HepG2 (cell line): ENCODE data around the gene CTNNBIP1. TPM values are rescaled to one million over a fixed set of nuclear protein-coding genes. Genes with fewer than 3 reads are reported as not detected.
A peak's percentile ranks its signal among the peaks of the same experiment; 100 is the strongest.

ENCODE experiments used
- ATAC-seq: fragments of 200-7000 bp; cut with Tn5 transposase; 3 replicates; pipeline ENCODE4 v1.9.1; 2020; ENCODE audit warnings: mild to moderate bottlenecking, moderate library complexity
- BruUV-seq: library from RNA; stranded (reverse); fragments of 400-500 nt; replicated peaks from 2 replicates; lab custom pipeline; 2021; lab: Mats Ljungman, UMichigan
- CTCF ChIA-PET: fragments of 300-600 bp; formaldehyde crosslinking; extraction: SDS; loops from one replicate; lab custom pipeline; 2021; ENCODE audit warnings: low total read pairs, inconsistent platforms, low intra/inter-chr PET ratio; lab: Yijun Ruan, JAX
- POLR2A ChIA-PET: fragments of 350-600 bp; sonication (Branson Sonifier 250); formaldehyde crosslinking; loops from one replicate; lab custom pipeline; 2020; ENCODE audit warnings: antibody characterized with exemption, inconsistent platforms; lab: Yijun Ruan, JAX
- DNase-seq: peaks from one replicate; pipeline ENCODE4 v3.0.0-alpha.2; 2015; ENCODE audit warnings: low spot score
- FAIRE-seq: peaks from 3 replicates; lab custom pipeline; 2011; peaks lifted over from hg19 to GRCh38; lab: Jason Lieb, UNC
- H2AFZ ChIP-seq: one replicate; pipeline ENCODE4 v1.6.1; 2011; ENCODE audit warnings: low read length, inconsistent platforms
- H3K27ac ChIP-seq: fragments of 300-600 bp; 3 replicates; pipeline ENCODE4 v1.8.0; 2011; ENCODE audit warnings: mixed run types, mild to moderate bottlenecking, mixed read lengths, low read length, inconsistent platforms; ENCODE audit not compliant: insufficient read depth; ENCODE audit errors: extremely low read length
- H3K27me3 ChIP-seq, 2 experiments: fragments of 200-600 bp in 1 of 2; 2 replicates in 1 of 2; 3 replicates in 1 of 2; pipeline versions ENCODE4 v1.6.0 to v1.8.0; 2011; ENCODE audit warnings: low read length in 2 of 2, mild to moderate bottlenecking in 2 of 2, moderate library complexity in 2 of 2, inconsistent platforms in 1 of 2; ENCODE audit not compliant: insufficient read depth in 2 of 2, control insufficient read depth in 1 of 2
- H3K36me3 ChIP-seq, 2 experiments: fragments of 200-600 bp in 1 of 2; replicated peaks in 1 of 2; 2 replicates in 1 of 2; 3 replicates in 1 of 2; pipeline versions ENCODE4 v1.5.1 to v1.8.0; 2011; ENCODE audit warnings: low read length in 2 of 2, inconsistent platforms in 1 of 2; ENCODE audit not compliant: insufficient read depth in 2 of 2, control insufficient read depth in 1 of 2
- H3K4me1 ChIP-seq: 2 replicates; pipeline ENCODE4 v1.5.1; 2012; ENCODE audit warnings: low read length, inconsistent platforms; ENCODE audit not compliant: insufficient read depth
- H3K4me2 ChIP-seq: 2 replicates; pipeline ENCODE4 v1.6.0; 2011; ENCODE audit warnings: low read depth, low read length, inconsistent platforms
- H3K4me3 ChIP-seq, 3 experiments: fragments of 200-600 bp in 1 of 3; sonication (generic), shearing (Covaris generic) in 1 of 3; replicated peaks in 1 of 3; 2 replicates each; pipeline ENCODE4 v1.5.1; 2011 to 2016; ENCODE audit warnings: low read length in 3 of 3, inconsistent platforms in 2 of 3, low read depth in 2 of 3, mild to moderate bottlenecking in 2 of 3, control low read depth in 1 of 3, mixed read lengths in 1 of 3; ENCODE audit not compliant: insufficient read depth in 1 of 3
- H3K79me2 ChIP-seq: one replicate; pipeline ENCODE4 v1.6.1; 2011; ENCODE audit warnings: low read length, inconsistent platforms; ENCODE audit not compliant: insufficient read depth
- H3K9ac ChIP-seq: 2 replicates; pipeline ENCODE4 v1.6.0; 2011; ENCODE audit warnings: mild to moderate bottlenecking, low read depth, low read length, inconsistent platforms; ENCODE audit not compliant: insufficient read depth
- H3K9me3 ChIP-seq: 2 replicates; pipeline ENCODE4 v1.5.1; 2012; ENCODE audit warnings: mild to moderate bottlenecking, low read length
- H4K20me1 ChIP-seq: 2 replicates; pipeline ENCODE4 v1.6.0; 2011; ENCODE audit warnings: inconsistent platforms, mild to moderate bottlenecking, low read length, moderate library complexity; ENCODE audit not compliant: insufficient read depth
- CTCF ChIP-seq: sonication (generic); formaldehyde crosslinking; IDR thresholded peaks from 2 replicates; pipeline ENCODE4 v1.5.0; 2020; ENCODE audit warnings: mild to moderate bottlenecking, missing genetic modification reagents, moderate library complexity
- FOSL1 ChIP-seq: sonication (generic); formaldehyde crosslinking; IDR thresholded peaks from 2 replicates; pipeline ENCODE4 v1.9.0; 2021; ENCODE audit warnings: missing genetic modification reagents, borderline replicate concordance
- FOXJ3 ChIP-seq: sonication (generic); formaldehyde crosslinking; IDR thresholded peaks from 2 replicates; pipeline ENCODE4 v1.4.0; 2020; ENCODE audit warnings: missing genetic modification reagents, mild to moderate bottlenecking, borderline replicate concordance
- MAX ChIP-seq: IDR thresholded peaks from 2 replicates; pipeline ENCODE4 v1.6.1; 2012; ENCODE audit warnings: inconsistent platforms
- PAXIP1 ChIP-seq: sonication (generic); formaldehyde crosslinking; conservative IDR thresholded peaks from 2 replicates; pipeline ENCODE4 v1.4.0; 2020; ENCODE audit warnings: mild to moderate bottlenecking, missing genetic modification reagents, moderate library complexity
- SALL1 ChIP-seq: sonication (generic); formaldehyde crosslinking; IDR thresholded peaks from 2 replicates; pipeline ENCODE4 v1.8.0; 2022; ENCODE audit warnings: mild to moderate bottlenecking, missing genetic modification reagents
- SAP130 ChIP-seq: IDR thresholded peaks from 2 replicates; pipeline ENCODE4 v1.6.1; 2016; ENCODE audit warnings: low read depth
- SOX6 ChIP-seq, 2 experiments: fragments of 450-650 bp in 1 of 2; sonication (generic) in 1 of 2; formaldehyde crosslinking in 1 of 2; IDR thresholded peaks; 2 replicates each; pipeline versions ENCODE4 v1.4.0 to v1.6.1; 2017 to 2020; ENCODE audit warnings: antibody characterized with exemption in 1 of 2, mild to moderate bottlenecking in 1 of 2, missing genetic modification reagents in 1 of 2
- ZBTB2 ChIP-seq: sonication (generic); formaldehyde crosslinking; IDR thresholded peaks from 2 replicates; pipeline ENCODE4 v1.8.0; 2022; ENCODE audit warnings: low read depth, missing genetic modification reagents
- ZBTB38 ChIP-seq: sonication (generic); formaldehyde crosslinking; IDR thresholded peaks from 2 replicates; pipeline ENCODE4 v1.5.1; 2020; ENCODE audit warnings: mild to moderate bottlenecking, missing genetic modification reagents
- ZFP91 ChIP-seq: sonication (generic); formaldehyde crosslinking; IDR thresholded peaks from 2 replicates; pipeline ENCODE4 v1.9.0; 2022; ENCODE audit warnings: missing genetic modification reagents, mild to moderate bottlenecking, borderline replicate concordance
- ZNF720 ChIP-seq: sonication (generic); formaldehyde crosslinking; IDR thresholded peaks from 2 replicates; pipeline ENCODE4 v1.4.0; 2020; ENCODE audit warnings: missing genetic modification reagents
- WGBS: methylation state at CpG from one replicate; pipeline ENCODE4 v1.1.6; 2017; ENCODE audit warnings: low lambda C conversion rate; 5-methylcytosine and 5-hydroxymethylcytosine counted together
- in situ Hi-C: cut with HindIII; loops from 2 replicates; pipeline ENCODE4 v1.10.0; 2017; ENCODE audit warnings: low pct_unique_long_range_greater_than_20kb; ENCODE audit not compliant: extremely low pct_ligation_motif_present
- intact Hi-C: fragments of 100-400 bp; cut with micrococcal nuclease; formaldehyde crosslinking; loops from one replicate; pipeline ENCODE4 v1.10.0; 2022; ENCODE audit not compliant: unreplicated experiment
- polyA plus RNA-seq, 8 experiments: library from polyadenylated mRNA; depleted of rRNA in 3 of 8; stranded (reverse) in 7 of 8; unstranded in 1 of 8; fragments of >200 nt; fragmentation: Illumina TruSeq in 4 of 8; extraction: Trizol in 4 of 8; gene quantifications; 2 replicates each; pipeline versions ENCODE4 v1.2.1 to v1.2.3, GENCODE V29; 2011 to 2016; ENCODE audit warnings: low read depth in 4 of 8, missing spikeins in 1 of 8, mixed read lengths in 1 of 8; ENCODE audit not compliant: insufficient read depth in 1 of 8
- total RNA-seq, 5 experiments: library from RNA; depleted of rRNA; stranded (reverse); fragments of >200 nt; fragmentation: Illumina TruSeq; extraction: Trizol; gene quantifications; 2 replicates each; pipeline ENCODE4 v1.2.3, GENCODE V29; 2016; ENCODE audit warnings: low read depth in 1 of 5

The CTNNBIP1 gene
- total and polyA plus RNA-seq, 2 of the 13 experiments (the other 11 are each of a cell fraction or from before 2014, with no cell fraction given): 71.7 to 83.0 TPM

- BruUV-seq: no TSS peak
- Histone ChIP-seq H3K79me2 (no peaks in the 10 kb centered on the region), H3K27me3 (no peaks in the 10 kb centered on the region), H2AFZ (no peak overlapping the region), H3K4me1 (peaks cover 54% of the 10 kb centered on the region), H3K36me3 (peaks cover 18 to 30% of the 10 kb centered on the region in 2 experiments; a peak in 4 of 5 replicates), H3K9me3 (no peaks in the 10 kb centered on the region), H4K20me1 (no peaks in the 10 kb centered on the region), H3K4me3 (no peak overlapping the region), H3K4me2 (no peak overlapping the region), H3K9ac (no peak overlapping the region), H3K27ac (peak overlapping the region; percentile 14)
- ChIA-PET CTCF (no interaction called here), POLR2A (interaction anchor here (0.7 to 1.0 kb wide), 2 partner anchors 40 to 43 kb away, joined by 3 read pairs; no protein-coding TSS in a partner anchor)
- WGBS: 58% methylated on average over 2 of the region's 4 CpGs
- peak; percentile 37 for FAIRE-seq
- peak; percentile 38 for DNase-seq
- ATAC-seq: peak; percentile 42
- intact Hi-C loops (no loop called here), in situ Hi-C loops (loop anchor here (5.0 to 10.0 kb wide), 2 partner anchors 72 to 164 kb away; partner anchors contain the start of genes LZIC, NMNAT1 and UBE4B)
- TF ChIP-seq ZBTB2 (CRISPR knock-in tag): no peak
- peak; percentile 16; the same call in 1 of the 2 replicates for TF ChIP-seq MAX
- TF ChIP-seq FOXJ3 (CRISPR knock-in tag): no peak
- TF ChIP-seq ZNF720: no peak
- TF ChIP-seq SALL1: peak; percentile 78
- TF ChIP-seq PAXIP1 (CRISPR knock-in tag): peak; percentile 50
- TF ChIP-seq SOX6 (IDR thresholded peaks at IDR 0.05): no peak
- peak; percentile 67 for TF ChIP-seq SOX6 (CRISPR knock-in tag; IDR thresholded peaks at IDR 0.05)
- peak; percentile 6; the same call in 1 of the 2 replicates for TF ChIP-seq CTCF (CRISPR knock-in tag)
- TF ChIP-seq FOSL1 (CRISPR knock-in tag): no peak
- TF ChIP-seq SAP130 (CRISPR knock-in tag): peak; percentile 34; the same call in 1 of the 2 replicates
- TF ChIP-seq ZBTB38: 0 out of 2 replicates have a peak, but pooled peaks have one; percentile 47
- peak; percentile 21; the same call in 1 of the 2 replicates for TF ChIP-seq ZFP91
These were observed 39.5 kb downstream of the CTNNBIP1 start for GRCh38 chr1:9870572-9870971.
